B cell (primary cell): ENCODE data around the gene ARSJ. TPM values are rescaled to one million over a fixed set of nuclear protein-coding genes. Genes with fewer than 3 reads are reported as not detected.

ENCODE experiments used
- ATAC-seq: fragments of 200-7000 bp; cut with Tn5 transposase; one replicate; pipeline ENCODE4 v1.10.0; 2021; ENCODE audit warnings: low read depth, mild to moderate bottlenecking, moderate number of reproducible peaks, moderate library complexity
- CTCF ChIA-PET: fragments of 350-600 bp; sonication (Branson Sonifier 250); formaldehyde crosslinking; loops from one replicate; lab custom pipeline; 2021; ENCODE audit warnings: antibody characterized with exemption, inconsistent platforms; lab: Charles Lee
- POLR2A ChIA-PET: fragments of 350-600 bp; sonication (Branson Sonifier 250); formaldehyde crosslinking; loops from one replicate; lab custom pipeline; 2021; ENCODE audit warnings: antibody characterized with exemption; lab: Charles Lee
- DNase-seq: peaks from one replicate; pipeline ENCODE4 v3.0.0; 2013
- H2AFZ ChIP-seq: 2 replicates; pipeline ENCODE4 v1.6.1; 2012; ENCODE audit warnings: mild to moderate bottlenecking, low read depth, low read length; ENCODE audit not compliant: insufficient read depth, poor library complexity, severe bottlenecking
- H3K27ac ChIP-seq, 2 donors: 1 replicate in 1 of 2; 2 replicates in 1 of 2; pipeline ENCODE4 v1.5.1; 2012 to 2013; ENCODE audit warnings: low read length in 2 of 2, mild to moderate bottlenecking in 2 of 2, moderate library complexity in 1 of 2
- H3K27me3 ChIP-seq, 4 experiments: fragments of 200-600 bp in 1 of 4; sonication (generic) in 1 of 4; replicated peaks in 1 of 4; 1 replicate in 2 of 4; 2 replicates in 2 of 4; pipeline versions ENCODE4 v1.6.1 to v1.7.0; 2013 to 2016; ENCODE audit warnings: low read length in 3 of 4, mild to moderate bottlenecking in 2 of 4, mixed read lengths in 1 of 4, moderate library complexity in 1 of 4; ENCODE audit not compliant: insufficient read depth in 4 of 4, control insufficient read depth in 3 of 4; ENCODE audit errors: control extremely low read depth in 1 of 4
- H3K36me3 ChIP-seq, 2 experiments: replicated peaks in 1 of 2; 1 replicate in 1 of 2; 2 replicates in 1 of 2; pipeline versions ENCODE4 v1.6.1 to v1.7.1; 2013; ENCODE audit warnings: low read length in 1 of 2; ENCODE audit not compliant: insufficient read depth in 2 of 2, control insufficient read depth in 1 of 2; ENCODE audit errors: control extremely low read depth in 1 of 2, extremely low read depth in 1 of 2
- H3K4me1 ChIP-seq, 2 donors: fragments of 200-600 bp in 1 of 2; sonication (generic) in 1 of 2; 1 replicate in 1 of 2; 2 replicates in 1 of 2; pipeline versions ENCODE4 v1.5.1 to v1.6.1; 2013 to 2017; ENCODE audit warnings: low read length in 2 of 2; ENCODE audit not compliant: control insufficient read depth in 2 of 2, insufficient read depth in 2 of 2
- H3K4me2 ChIP-seq: replicated peaks from 2 replicates; pipeline ENCODE3; 2012; ENCODE audit warnings: mild to moderate bottlenecking, low read depth, low read length; ENCODE audit not compliant: poor library complexity, severe bottlenecking
- H3K4me3 ChIP-seq, 5 experiments: fragments of 200-600 bp in 1 of 5; sonication (generic) in 1 of 5; 1 replicate in 3 of 5; 2 replicates in 2 of 5; pipeline versions ENCODE4 v1.5.1 to v1.7.0; 2011 to 2016; ENCODE audit warnings: low read length in 4 of 5, mild to moderate bottlenecking in 4 of 5, low read depth in 2 of 5, control low read depth in 1 of 5, moderate library complexity in 1 of 5; ENCODE audit not compliant: insufficient read depth in 1 of 5; ENCODE audit errors: control extremely low read depth in 1 of 5, extremely low read depth in 1 of 5
- H3K79me2 ChIP-seq: fragments of 200-600 bp; sonication (generic); one replicate; pipeline ENCODE4 v1.6.0; 2016; ENCODE audit warnings: low read length; ENCODE audit not compliant: control insufficient read depth, insufficient read depth
- H3K9ac ChIP-seq: fragments of 200-600 bp; sonication (generic); 2 replicates; pipeline ENCODE4 v1.6.1; 2017; ENCODE audit warnings: mild to moderate bottlenecking, low read length, moderate library complexity
- H3K9me3 ChIP-seq, 3 donors: one replicate each; pipeline versions ENCODE4 v1.6.1 to v1.7.1; 2013; ENCODE audit warnings: low read length in 2 of 3; ENCODE audit not compliant: control insufficient read depth in 2 of 3, insufficient read depth in 1 of 3; ENCODE audit errors: control extremely low read depth in 1 of 3
- H4K20me1 ChIP-seq: 2 replicates; pipeline ENCODE4 v1.6.0; 2012; ENCODE audit warnings: mild to moderate bottlenecking, low read length; ENCODE audit not compliant: insufficient read depth, control insufficient read depth, poor library complexity, severe bottlenecking
- H3K27ac Mint-ChIP-seq: one replicate; pipeline ENCODE4 v1.8.0; 2021; ENCODE audit warnings: mixed read lengths
- H3K27me3 Mint-ChIP-seq: one replicate; pipeline ENCODE4 v1.8.0; 2021; ENCODE audit warnings: mixed read lengths
- H3K4me1 Mint-ChIP-seq: one replicate; pipeline ENCODE4 v1.8.0; 2021; ENCODE audit warnings: mixed read lengths
- H3K4me3 Mint-ChIP-seq: one replicate; pipeline ENCODE4 v1.8.0; 2021; ENCODE audit warnings: mixed read lengths
- H3K9me3 Mint-ChIP-seq: one replicate; pipeline ENCODE4 v1.8.0; 2022; ENCODE audit warnings: mixed read lengths; ENCODE audit not compliant: insufficient read depth
- EZH2 ChIP-seq: IDR thresholded peaks from 2 replicates; pipeline ENCODE4 v1.6.1; 2012; ENCODE audit warnings: borderline replicate concordance, low read depth, mild to moderate bottlenecking, moderate library complexity, low read length; ENCODE audit not compliant: insufficient read depth, poor library complexity, severe bottlenecking
- intact Hi-C: fragments of 100-400 bp; cut with micrococcal nuclease; formaldehyde crosslinking; loops from one replicate; pipeline ENCODE4 v1.10.0; 2022
- polyA plus RNA-seq: library from polyadenylated mRNA; depleted of rRNA; stranded (reverse); fragments of >200 nt; gene quantifications from 2 replicates; pipeline ENCODE4 v1.2.3, GENCODE V29; 2012
- total RNA-seq, 2 donors: library from RNA; stranded (reverse); fragments of 120-200 nt in 1 of 2; gene quantifications; 1 replicate in 1 of 2; 2 replicates in 1 of 2; pipeline versions ENCODE4 v1.2.3 to v1.2.4, GENCODE V29; 2013 to 2022
- TF ChIP-seq, protein P1 (sequence below): fragments of 200-600 bp; IDR thresholded peaks from one replicate; pipeline ENCODE4 v1.8.0; 2022; ENCODE audit warnings: antibody characterized with exemption, mild to moderate bottlenecking

Gene ARSJ
- total and polyA plus RNA-seq, 2 donors (not counting 1 experiment from before 2014, with no cell fraction given): not detected

GRCh38 chr4:113899271-113900070, 80.0 kb downstream of the ARSJ start:
- Histone ChIP-seq H3K79me2 (no peaks in the 10 kb centered on the region), H3K36me3 (no peaks in the 10 kb centered on the region), H3K27ac (peak overlapping the region in 1 of 2 donors; percentile 66), H3K4me2 (peak overlapping the region; percentile 35), H2AFZ (peak overlapping the region; percentile 30), H3K9me3 (no peaks in the 10 kb centered on the region), H4K20me1 (no peaks in the 10 kb centered on the region), H3K4me3 (no peak overlapping the region), H3K27me3 (no peaks in the 10 kb centered on the region), H3K9ac (no peak overlapping the region), H3K4me1 (peaks cover 13 to 20% of the 10 kb centered on the region in 2 donors)
- ChIA-PET POLR2A (no interaction called here), CTCF (interaction anchor here (0.8 kb wide), 1 partner anchor 833 kb away, joined by 3 read pairs; no protein-coding TSS in a partner anchor)
- no peaks in the 10 kb centered on the region for H3K9me3 Mint-ChIP-seq
- intact Hi-C loops: no loop called here
- no peak overlapping the region for H3K4me3 Mint-ChIP-seq
- no peak overlapping the region for H3K27ac Mint-ChIP-seq
- H3K27me3 Mint-ChIP-seq: peaks cover 3% of the 10 kb centered on the region
- ATAC-seq (peak; percentile 51), DNase-seq (peak; percentile 23)
- TF ChIP-seq, protein P1, sequence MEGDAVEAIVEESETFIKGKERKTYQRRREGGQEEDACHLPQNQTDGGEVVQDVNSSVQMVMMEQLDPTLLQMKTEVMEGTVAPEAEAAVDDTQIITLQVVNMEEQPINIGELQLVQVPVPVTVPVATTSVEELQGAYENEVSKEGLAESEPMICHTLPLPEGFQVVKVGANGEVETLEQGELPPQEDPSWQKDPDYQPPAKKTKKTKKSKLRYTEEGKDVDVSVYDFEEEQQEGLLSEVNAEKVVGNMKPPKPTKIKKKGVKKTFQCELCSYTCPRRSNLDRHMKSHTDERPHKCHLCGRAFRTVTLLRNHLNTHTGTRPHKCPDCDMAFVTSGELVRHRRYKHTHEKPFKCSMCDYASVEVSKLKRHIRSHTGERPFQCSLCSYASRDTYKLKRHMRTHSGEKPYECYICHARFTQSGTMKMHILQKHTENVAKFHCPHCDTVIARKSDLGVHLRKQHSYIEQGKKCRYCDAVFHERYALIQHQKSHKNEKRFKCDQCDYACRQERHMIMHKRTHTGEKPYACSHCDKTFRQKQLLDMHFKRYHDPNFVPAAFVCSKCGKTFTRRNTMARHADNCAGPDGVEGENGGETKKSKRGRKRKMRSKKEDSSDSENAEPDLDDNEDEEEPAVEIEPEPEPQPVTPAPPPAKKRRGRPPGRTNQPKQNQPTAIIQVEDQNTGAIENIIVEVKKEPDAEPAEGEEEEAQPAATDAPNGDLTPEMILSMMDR: no peak
- TF ChIP-seq EZH2: no peak
- peaks cover 18% of the 10 kb centered on the region for H3K4me1 Mint-ChIP-seq

- POLR2A ChIA-PET: no interaction called here
- CTCF ChIA-PET: interaction anchor here (0.6 to 1.0 kb wide), 3 partner anchors 111 to 498 kb away, joined by 3 read pairs; no protein-coding TSS in a partner anchor
- TF ChIP-seq, protein P1: no peak
- TF ChIP-seq EZH2: no peak
- H3K4me3 Mint-ChIP-seq: no peak overlapping the region
- no peaks in the 10 kb centered on the region for H3K9me3 ChIP-seq
- ATAC-seq (no peak), DNase-seq (peak; percentile 6)
- H3K9ac ChIP-seq: no peak overlapping the region
- H3K4me1 ChIP-seq: no peaks in the 10 kb centered on the region
- no peak overlapping the region for H3K4me2 ChIP-seq
- H3K27ac ChIP-seq: no peak overlapping the region
- intact Hi-C loops: loop anchor here (5.0 kb wide), 1 partner anchor 256 kb away; no protein-coding TSS in a partner anchor
- H3K36me3 ChIP-seq: no peaks in the 10 kb centered on the region
- no peak overlapping the region for H3K4me3 ChIP-seq
- H4K20me1 ChIP-seq: no peaks in the 10 kb centered on the region
- no peak overlapping the region for H2AFZ ChIP-seq
- H3K27me3 Mint-ChIP-seq: no peaks in the 10 kb centered on the region
- H3K4me1 Mint-ChIP-seq: no peaks in the 10 kb centered on the region
- no peaks in the 10 kb centered on the region for H3K27me3 ChIP-seq
- H3K9me3 Mint-ChIP-seq: peaks cover 6% of the 10 kb centered on the region
- H3K27ac Mint-ChIP-seq: no peak overlapping the region
- no peaks in the 10 kb centered on the region for H3K79me2 ChIP-seq
Measured at GRCh38 chr4:113893546-113893945, 85.9 kb downstream of the ARSJ start.
